HepG2 (cell line): ENCODE data around the gene ERCC2. TPM values are rescaled to one million over a fixed set of nuclear protein-coding genes. Genes with fewer than 3 reads are reported as not detected.

ENCODE experiments used
- ATAC-seq: fragments of 200-7000 bp; cut with Tn5 transposase; 3 replicates; pipeline ENCODE4 v1.9.1; 2020; ENCODE audit warnings: mild to moderate bottlenecking, moderate library complexity
- BruUV-seq: library from RNA; stranded (reverse); fragments of 400-500 nt; replicated peaks from 2 replicates; lab custom pipeline; 2021; lab: Mats Ljungman, UMichigan
- CTCF ChIA-PET: fragments of 300-600 bp; formaldehyde crosslinking; extraction: SDS; loops from one replicate; lab custom pipeline; 2021; ENCODE audit warnings: low total read pairs, inconsistent platforms, low intra/inter-chr PET ratio; lab: Yijun Ruan, JAX
- POLR2A ChIA-PET: fragments of 350-600 bp; sonication (Branson Sonifier 250); formaldehyde crosslinking; loops from one replicate; lab custom pipeline; 2020; ENCODE audit warnings: antibody characterized with exemption, inconsistent platforms; lab: Yijun Ruan, JAX
- DNase-seq: peaks from one replicate; pipeline ENCODE4 v3.0.0-alpha.2; 2015; ENCODE audit warnings: low spot score
- FAIRE-seq: peaks from 3 replicates; lab custom pipeline; 2011; peaks lifted over from hg19 to GRCh38; lab: Jason Lieb, UNC
- H2AFZ ChIP-seq: one replicate; pipeline ENCODE4 v1.6.1; 2011; ENCODE audit warnings: low read length, inconsistent platforms
- H3K27ac ChIP-seq: fragments of 300-600 bp; 3 replicates; pipeline ENCODE4 v1.8.0; 2011; ENCODE audit warnings: mixed run types, mild to moderate bottlenecking, mixed read lengths, low read length, inconsistent platforms; ENCODE audit not compliant: insufficient read depth; ENCODE audit errors: extremely low read length
- H3K27me3 ChIP-seq, 2 experiments: fragments of 200-600 bp in 1 of 2; 2 replicates in 1 of 2; 3 replicates in 1 of 2; pipeline versions ENCODE4 v1.6.0 to v1.8.0; 2011; ENCODE audit warnings: low read length in 2 of 2, mild to moderate bottlenecking in 2 of 2, moderate library complexity in 2 of 2, inconsistent platforms in 1 of 2; ENCODE audit not compliant: insufficient read depth in 2 of 2, control insufficient read depth in 1 of 2
- H3K36me3 ChIP-seq, 2 experiments: fragments of 200-600 bp in 1 of 2; replicated peaks in 1 of 2; 2 replicates in 1 of 2; 3 replicates in 1 of 2; pipeline versions ENCODE4 v1.5.1 to v1.8.0; 2011; ENCODE audit warnings: low read length in 2 of 2, inconsistent platforms in 1 of 2; ENCODE audit not compliant: insufficient read depth in 2 of 2, control insufficient read depth in 1 of 2
- H3K4me1 ChIP-seq: 2 replicates; pipeline ENCODE4 v1.5.1; 2012; ENCODE audit warnings: low read length, inconsistent platforms; ENCODE audit not compliant: insufficient read depth
- H3K4me2 ChIP-seq: 2 replicates; pipeline ENCODE4 v1.6.0; 2011; ENCODE audit warnings: low read depth, low read length, inconsistent platforms
- H3K4me3 ChIP-seq, 3 experiments: fragments of 200-600 bp in 1 of 3; sonication (generic), shearing (Covaris generic) in 1 of 3; replicated peaks in 1 of 3; 2 replicates each; pipeline ENCODE4 v1.5.1; 2011 to 2016; ENCODE audit warnings: low read length in 3 of 3, inconsistent platforms in 2 of 3, low read depth in 2 of 3, mild to moderate bottlenecking in 2 of 3, control low read depth in 1 of 3, mixed read lengths in 1 of 3; ENCODE audit not compliant: insufficient read depth in 1 of 3
- H3K79me2 ChIP-seq: one replicate; pipeline ENCODE4 v1.6.1; 2011; ENCODE audit warnings: low read length, inconsistent platforms; ENCODE audit not compliant: insufficient read depth
- H3K9ac ChIP-seq: 2 replicates; pipeline ENCODE4 v1.6.0; 2011; ENCODE audit warnings: mild to moderate bottlenecking, low read depth, low read length, inconsistent platforms; ENCODE audit not compliant: insufficient read depth
- H3K9me3 ChIP-seq: 2 replicates; pipeline ENCODE4 v1.5.1; 2012; ENCODE audit warnings: mild to moderate bottlenecking, low read length
- H4K20me1 ChIP-seq: 2 replicates; pipeline ENCODE4 v1.6.0; 2011; ENCODE audit warnings: inconsistent platforms, mild to moderate bottlenecking, low read length, moderate library complexity; ENCODE audit not compliant: insufficient read depth
- DMAP1 ChIP-seq: IDR thresholded peaks from 2 replicates; pipeline ENCODE4 v1.6.1; 2016
- ELK4 ChIP-seq: sonication (generic); formaldehyde crosslinking; IDR thresholded peaks from 2 replicates; pipeline ENCODE4 v1.9.0; 2021; ENCODE audit warnings: missing genetic modification reagents, borderline replicate concordance
- HOXA3 ChIP-seq: sonication (generic); formaldehyde crosslinking; IDR thresholded peaks from 2 replicates; pipeline ENCODE4 v1.5.0; 2020; ENCODE audit warnings: missing genetic modification reagents
- ISL2 ChIP-seq: sonication (generic); formaldehyde crosslinking; IDR thresholded peaks from 2 replicates; pipeline ENCODE4 v1.5.0; 2020; ENCODE audit warnings: missing genetic modification reagents
- KMT2A ChIP-seq: sonication (generic); formaldehyde crosslinking; IDR thresholded peaks from 2 replicates; pipeline ENCODE4 v1.4.0; 2020; ENCODE audit warnings: missing genetic modification reagents
- PRPF4 ChIP-seq: fragments of 200-400 bp; formaldehyde crosslinking; IDR thresholded peaks from 2 replicates; pipeline ENCODE4 v1.6.1; 2016; ENCODE audit warnings: low read length, low read depth; ENCODE audit not compliant: poor library complexity, severe bottlenecking
- SP5 ChIP-seq: IDR thresholded peaks from 2 replicates; pipeline ENCODE4 v1.6.1; 2016; ENCODE audit warnings: low read depth, borderline replicate concordance
- ZBTB33 ChIP-seq: sonication (generic); formaldehyde crosslinking; IDR thresholded peaks from 2 replicates; pipeline ENCODE4 v1.4.0; 2020; ENCODE audit warnings: missing genetic modification reagents
- ZNF3 ChIP-seq: IDR thresholded peaks from 2 replicates; pipeline ENCODE4 v1.7.0; 2017; ENCODE audit warnings: inconsistent platforms
- ZNF460 ChIP-seq: sonication (generic); formaldehyde crosslinking; IDR thresholded peaks from 2 replicates; pipeline ENCODE4 v1.5.1; 2020; ENCODE audit warnings: missing genetic modification reagents, mild to moderate bottlenecking, borderline replicate concordance
- ZNF709 ChIP-seq: sonication (generic); formaldehyde crosslinking; IDR thresholded peaks from 2 replicates; pipeline ENCODE4 v1.5.0; 2020; ENCODE audit warnings: mild to moderate bottlenecking, missing genetic modification reagents
- ZNF740 ChIP-seq: sonication (generic); formaldehyde crosslinking; IDR thresholded peaks from 2 replicates; pipeline ENCODE4 v1.4.0; 2020; ENCODE audit warnings: missing genetic modification reagents
- WGBS: methylation state at CpG from one replicate; pipeline ENCODE4 v1.1.6; 2017; ENCODE audit warnings: low lambda C conversion rate; 5-methylcytosine and 5-hydroxymethylcytosine counted together
- in situ Hi-C: cut with HindIII; loops from 2 replicates; pipeline ENCODE4 v1.10.0; 2017; ENCODE audit warnings: low pct_unique_long_range_greater_than_20kb; ENCODE audit not compliant: extremely low pct_ligation_motif_present
- intact Hi-C: fragments of 100-400 bp; cut with micrococcal nuclease; formaldehyde crosslinking; loops from one replicate; pipeline ENCODE4 v1.10.0; 2022; ENCODE audit not compliant: unreplicated experiment
- polyA plus RNA-seq, 8 experiments: library from polyadenylated mRNA; depleted of rRNA in 3 of 8; stranded (reverse) in 7 of 8; unstranded in 1 of 8; fragments of >200 nt; fragmentation: Illumina TruSeq in 4 of 8; extraction: Trizol in 4 of 8; gene quantifications; 2 replicates each; pipeline versions ENCODE4 v1.2.1 to v1.2.3, GENCODE V29; 2011 to 2016; ENCODE audit warnings: low read depth in 4 of 8, missing spikeins in 1 of 8, mixed read lengths in 1 of 8; ENCODE audit not compliant: insufficient read depth in 1 of 8
- total RNA-seq, 5 experiments: library from RNA; depleted of rRNA; stranded (reverse); fragments of >200 nt; fragmentation: Illumina TruSeq; extraction: Trizol; gene quantifications; 2 replicates each; pipeline ENCODE4 v1.2.3, GENCODE V29; 2016; ENCODE audit warnings: low read depth in 1 of 5
- TF ChIP-seq, protein P1 (sequence below): IDR thresholded peaks from 2 replicates; pipeline ENCODE4 v1.6.1; 2016; ENCODE audit warnings: mild to moderate bottlenecking
- TF ChIP-seq, protein P2 (sequence below): IDR thresholded peaks from 2 replicates; pipeline ENCODE4 v1.6.1; 2016; ENCODE audit warnings: missing compliant biosample characterization, missing genetic modification reagents, borderline replicate concordance

Gene ERCC2
- total and polyA plus RNA-seq, 2 of the 13 experiments (the other 11 are each of a cell fraction or from before 2014, with no cell fraction given): 25.4 to 49.2 TPM

DNA sequence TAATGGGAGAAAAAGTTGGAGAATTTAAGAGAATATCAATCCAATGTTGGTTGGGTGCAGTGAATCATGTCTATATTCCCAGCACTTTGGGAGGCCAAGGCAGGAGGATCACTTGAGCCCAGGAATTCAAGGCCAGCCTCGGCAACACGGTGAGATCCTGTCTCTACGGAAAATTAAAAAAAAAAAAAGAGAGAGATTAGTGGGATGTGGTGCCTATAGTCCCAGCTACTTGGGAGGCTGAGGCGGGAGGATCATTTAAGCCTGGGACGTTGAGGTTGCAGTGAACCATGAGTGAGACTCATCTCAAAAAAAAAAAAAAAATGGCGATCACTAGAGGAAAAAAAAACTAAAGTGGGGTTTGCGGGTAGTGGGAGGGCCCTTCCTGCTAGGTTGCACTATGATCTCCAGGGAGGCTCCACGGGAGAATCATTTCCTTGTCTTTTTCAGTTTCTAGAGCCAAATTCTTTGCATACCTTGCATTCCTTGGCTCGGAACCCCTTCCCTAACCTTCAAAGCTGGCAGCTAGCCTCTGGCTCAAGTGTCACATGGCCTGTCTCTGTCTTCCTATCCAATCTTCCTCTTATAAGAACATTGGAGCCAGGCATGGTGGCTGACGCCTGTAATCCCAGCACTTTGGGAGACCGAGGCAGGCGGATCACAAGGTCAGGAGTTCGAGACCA is 5.8 kb upstream of the ERCC2 start (continued):
- TF ChIP-seq ISL2 (CRISPR knock-in tag): 0 out of 2 replicates have a peak, but pooled peaks have one; percentile 33
- TF ChIP-seq, protein P1, sequence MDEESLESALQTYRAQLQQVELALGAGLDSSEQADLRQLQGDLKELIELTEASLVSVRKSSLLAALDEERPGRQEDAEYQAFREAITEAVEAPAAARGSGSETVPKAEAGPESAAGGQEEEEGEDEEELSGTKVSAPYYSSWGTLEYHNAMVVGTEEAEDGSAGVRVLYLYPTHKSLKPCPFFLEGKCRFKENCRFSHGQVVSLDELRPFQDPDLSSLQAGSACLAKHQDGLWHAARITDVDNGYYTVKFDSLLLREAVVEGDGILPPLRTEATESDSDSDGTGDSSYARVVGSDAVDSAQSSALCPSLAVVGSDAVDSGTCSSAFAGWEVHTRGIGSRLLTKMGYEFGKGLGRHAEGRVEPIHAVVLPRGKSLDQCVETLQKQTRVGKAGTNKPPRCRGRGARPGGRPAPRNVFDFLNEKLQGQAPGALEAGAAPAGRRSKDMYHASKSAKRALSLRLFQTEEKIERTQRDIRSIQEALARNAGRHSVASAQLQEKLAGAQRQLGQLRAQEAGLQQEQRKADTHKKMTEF (CRISPR knock-in tag): no peak
- no peak for TF ChIP-seq ZNF460
- no peak for TF ChIP-seq ZNF709 (CRISPR knock-in tag)
- TF ChIP-seq ZNF3 (CRISPR knock-in tag): no peak
- TF ChIP-seq SP5: 0 out of 2 replicates have a peak, but pooled peaks have one; percentile 33
- TF ChIP-seq, protein P2, sequence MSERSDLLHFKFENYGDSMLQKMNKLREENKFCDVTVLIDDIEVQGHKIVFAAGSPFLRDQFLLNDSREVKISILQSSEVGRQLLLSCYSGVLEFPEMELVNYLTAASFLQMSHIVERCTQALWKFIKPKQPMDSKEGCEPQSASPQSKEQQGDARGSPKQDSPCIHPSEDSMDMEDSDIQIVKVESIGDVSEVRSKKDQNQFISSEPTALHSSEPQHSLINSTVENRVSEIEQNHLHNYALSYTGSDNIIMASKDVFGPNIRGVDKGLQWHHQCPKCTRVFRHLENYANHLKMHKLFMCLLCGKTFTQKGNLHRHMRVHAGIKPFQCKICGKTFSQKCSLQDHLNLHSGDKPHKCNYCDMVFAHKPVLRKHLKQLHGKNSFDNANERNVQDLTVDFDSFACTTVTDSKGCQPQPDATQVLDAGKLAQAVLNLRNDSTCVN (CRISPR knock-in tag): peak; percentile 98
- TF ChIP-seq HOXA3: peak; percentile 57; the same call in 1 of the 2 replicates
- 0 out of 2 replicates have a peak, but pooled peaks have one; percentile 33 for TF ChIP-seq DMAP1

- H4K20me1 ChIP-seq: peaks cover 4% of the 10 kb centered on the region; the same call in 1 of the 2 replicates
- intact Hi-C loops: no loop called here
- no peak for FAIRE-seq
- ATAC-seq: no peak
- H3K4me1 ChIP-seq: peaks cover 31% of the 10 kb centered on the region
- peaks cover 8% of the 10 kb centered on the region for H3K79me2 ChIP-seq
- H2AFZ ChIP-seq: no peak overlapping the region
- CTCF ChIA-PET: no interaction called here
- no peaks in the 10 kb centered on the region for H3K9me3 ChIP-seq
- H3K9ac ChIP-seq: no peak overlapping the region
- in situ Hi-C loops: no loop called here
- no peak overlapping the region for H3K27ac ChIP-seq
- BruUV-seq: no TSS peak
- H3K36me3 ChIP-seq: peaks cover 6 to 11% of the 10 kb centered on the region in 2 experiments; a peak in 4 of 5 replicates
- DNase-seq: no peak
- peak overlapping the region; percentile 73 for H3K4me2 ChIP-seq
- H3K4me3 ChIP-seq: peak overlapping the region in 1 of 3 experiments; percentile 95; a peak in 3 of 6 replicates
- H3K27me3 ChIP-seq: no peaks in the 10 kb centered on the region
- POLR2A ChIA-PET: interaction anchor here (1.5 kb wide), 1 partner anchor 10 kb away, joined by 4 read pairs; no protein-coding TSS in a partner anchor
- 93% methylated on average over 10 of the region's 11 CpGs for WGBS
- TF ChIP-seq ELK4 (no peak), ISL2 (CRISPR knock-in tag) (no peak), ZBTB33 (CRISPR knock-in tag) (peak; percentile 97), KMT2A (CRISPR knock-in tag) (0 out of 2 replicates have a peak, but pooled peaks have one; percentile 3), PRPF4 (peak; percentile 93), ZNF740 (CRISPR knock-in tag) (peak; percentile 76; the same call in 1 of the 2 replicates)
Observed at GRCh38 chr19:45368737-45369340, 1.5 kb downstream of the ERCC2 start.
